Activated effector memory CD4-positive, alpha-beta T cell treated with Interleukin-2 at 50 U/mL for 16 hours (primary cell): Measurements from ENCODE around the gene DEFB126.
"Not testable (repeated sequence)": the region's sequence is repeated elsewhere in the genome, so short reads cannot be mapped to it uniquely, and the experiment has no call there.

ENCODE experiments used
- DNase-seq: peaks from one replicate; pipeline ENCODE4 v3.0.0-alpha.2; 2020

Gene DEFB126, protein sequence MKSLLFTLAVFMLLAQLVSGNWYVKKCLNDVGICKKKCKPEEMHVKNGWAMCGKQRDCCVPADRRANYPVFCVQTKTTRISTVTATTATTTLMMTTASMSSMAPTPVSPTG

GRCh38 chr20:142290-142689, at the start of gene DEFB126:
TSS of gene DEFB126 (plus strand) at chr20:142590. CDS start at chr20:142629, 39 bp downstream.
- DNase-seq: no peak

DNA sequence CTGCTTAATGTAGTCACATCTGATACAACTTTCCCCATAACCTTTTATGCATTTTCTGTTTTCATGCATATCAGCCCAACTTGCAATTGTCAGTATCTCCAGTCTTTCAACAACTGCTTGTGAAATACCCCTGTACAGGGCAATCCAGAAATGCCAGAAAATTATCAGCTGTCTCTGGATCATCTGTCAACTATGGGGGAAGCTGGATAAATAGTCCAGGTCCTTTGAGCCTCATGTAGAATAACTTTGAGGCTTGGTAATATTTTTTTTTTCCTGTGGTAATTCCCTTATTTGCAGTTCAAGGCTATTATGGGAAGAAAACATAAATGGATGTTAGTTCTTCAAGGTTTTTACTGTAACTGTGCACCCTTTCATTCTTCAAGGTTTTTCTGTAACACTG, 48.7 kb upstream of the DEFB126 start:
- DNase-seq: no peak

- DNase-seq: no peak
Observed at GRCh38 chr20:95215-95614, 47.2 kb upstream of the DEFB126 start.

- not testable (repeated sequence) for DNase-seq
Observed at GRCh38 chr20:97691-98090, 44.7 kb upstream of the DEFB126 start.

DNA sequence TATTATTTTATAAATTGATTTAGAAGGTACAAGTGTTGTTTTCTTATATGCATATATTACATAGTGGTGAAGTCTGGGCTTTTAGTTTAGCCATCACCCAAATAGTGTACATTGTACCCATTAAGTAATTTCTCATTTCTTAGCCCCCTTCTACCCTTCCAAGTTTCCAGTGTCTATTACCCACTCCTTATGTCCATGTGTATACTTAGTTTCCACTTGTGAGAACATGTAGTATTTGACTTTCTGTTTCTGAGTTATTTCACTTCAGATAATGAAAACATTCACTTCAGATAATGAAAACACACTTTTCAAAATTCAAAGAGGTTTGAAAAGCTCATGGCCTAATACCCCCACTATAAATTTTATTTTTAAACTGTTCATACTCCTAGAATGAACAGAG, 40.4 kb upstream of the DEFB126 start:
- no peak for DNase-seq

GRCh38 chr20:103456-103855, 38.9 kb upstream of the DEFB126 start:
- DNase-seq: no peak

DNA sequence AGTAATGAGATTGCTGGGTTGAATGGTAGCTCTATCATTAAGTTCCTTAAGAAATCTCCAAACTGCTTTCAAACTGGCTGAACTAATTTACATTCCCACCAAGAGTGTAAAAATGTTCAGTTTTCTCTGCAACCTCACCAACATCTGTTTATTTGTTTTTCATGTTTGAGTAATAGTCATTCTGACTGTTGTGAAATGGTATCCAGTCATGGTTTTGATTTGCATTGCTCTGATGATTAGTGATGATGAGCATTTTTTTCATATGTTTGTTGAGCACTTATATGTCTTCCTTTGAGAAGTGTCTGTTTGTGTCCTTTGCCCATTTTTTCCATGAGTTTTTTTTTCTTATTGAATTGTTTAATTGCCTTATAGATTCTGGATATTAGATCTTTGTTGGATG, 30.0 kb upstream of the DEFB126 start:
- DNase-seq: no peak

DNA sequence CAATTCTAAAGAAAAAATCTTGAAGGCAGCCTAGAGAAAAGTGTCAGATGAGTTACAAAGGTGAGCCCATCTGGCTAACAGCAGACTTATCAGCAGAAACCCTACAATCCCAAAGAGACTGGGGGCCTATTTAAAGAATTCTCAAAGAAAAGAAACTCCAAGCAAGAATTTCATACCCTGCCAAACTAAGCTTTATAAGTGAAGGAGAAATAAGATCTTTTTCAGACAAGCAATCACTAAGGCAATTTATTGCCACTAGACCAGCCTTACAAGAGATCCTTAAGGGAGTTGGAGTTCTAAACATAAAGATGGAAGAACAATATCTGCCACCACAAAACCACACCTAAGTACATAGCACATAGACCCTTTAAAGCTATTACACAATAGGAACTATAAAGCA, 24.9 kb upstream of the DEFB126 start:
- no peak for DNase-seq

DNA sequence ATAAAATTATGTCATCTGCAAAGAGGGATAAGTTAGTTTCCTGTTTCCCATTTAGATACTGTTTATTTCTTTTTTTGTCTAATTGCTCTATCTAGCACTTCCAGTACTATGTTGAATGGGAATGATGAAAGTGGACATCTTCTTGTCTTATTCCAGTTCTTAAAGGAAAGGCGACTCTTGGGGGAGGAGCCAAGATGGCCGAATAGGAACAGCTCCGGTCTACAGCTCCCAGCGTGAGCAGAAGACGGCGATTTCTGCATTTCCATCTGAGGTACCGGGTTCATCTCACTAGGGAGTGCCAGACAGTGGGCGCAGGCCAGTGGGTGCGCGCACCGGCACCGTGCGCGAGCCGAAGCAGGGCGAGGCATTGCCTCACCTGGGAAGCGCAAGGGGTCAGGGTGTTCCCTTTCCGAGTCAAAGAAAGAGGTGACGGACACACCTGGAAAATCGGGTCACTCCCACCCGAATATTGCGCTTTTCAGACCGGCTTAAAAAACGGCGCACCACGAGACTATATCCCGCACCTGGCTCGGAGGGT, 12.5 kb upstream of the DEFB126 start:
- not testable (repeated sequence) for DNase-seq

DNA sequence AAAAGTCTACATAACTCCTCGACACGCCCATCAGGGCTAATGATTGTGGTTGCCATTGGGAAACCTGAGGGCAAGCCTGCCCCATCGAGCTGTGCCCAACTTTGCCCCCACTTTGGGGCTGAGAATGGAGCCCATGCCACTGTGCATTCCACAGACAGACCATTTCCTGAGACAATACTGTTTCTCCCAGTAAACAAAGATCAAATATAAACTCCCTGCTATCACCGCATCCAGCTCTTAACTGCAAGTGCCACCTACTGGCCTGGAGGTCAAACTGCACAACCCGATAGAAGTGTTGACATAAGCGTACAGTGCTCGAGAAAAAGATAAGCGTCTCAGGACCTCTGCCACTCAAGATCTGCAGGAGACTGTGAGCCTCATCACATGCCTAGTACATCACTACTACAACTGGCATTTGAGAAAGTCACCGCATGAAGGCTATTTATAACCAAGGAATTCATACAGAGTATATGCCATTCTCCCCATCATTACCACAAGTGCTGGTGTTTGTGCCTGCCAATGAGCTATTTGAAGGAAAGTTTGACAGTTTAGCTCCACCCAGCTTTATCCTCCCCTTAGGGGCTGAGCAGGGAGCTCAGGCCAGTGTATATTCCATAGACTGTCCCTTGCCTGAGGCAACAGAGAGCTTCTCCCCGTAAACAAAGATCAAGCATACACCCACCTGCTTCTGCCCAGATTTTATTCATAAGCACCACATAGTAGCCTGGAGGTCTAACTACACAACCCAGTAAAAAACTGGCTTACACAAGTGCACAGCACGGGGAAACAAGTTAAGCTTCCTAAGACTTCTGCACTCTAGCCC, 4.5 kb upstream of the DEFB126 start:
- no peak for DNase-seq

DNA sequence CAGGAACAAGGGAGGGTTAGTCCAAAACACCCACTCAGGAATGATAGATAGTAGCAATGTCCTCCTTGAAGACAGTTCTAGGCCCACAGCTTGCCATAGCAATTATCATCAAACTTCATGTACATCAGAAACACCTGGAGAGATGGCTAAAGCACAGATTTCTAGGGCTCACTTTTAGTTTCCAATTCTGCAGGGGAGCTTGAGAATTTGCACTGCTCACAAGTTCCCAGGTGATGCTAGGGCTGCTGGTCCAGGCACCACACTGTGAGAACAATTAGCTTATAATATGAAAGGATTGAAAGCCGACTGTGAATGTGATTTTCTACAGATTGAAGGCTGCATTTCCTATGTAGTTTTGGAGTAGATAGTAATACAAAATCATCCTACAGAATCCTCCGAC, 3.5 kb downstream of the DEFB126 start:
- no peak for DNase-seq

DNA sequence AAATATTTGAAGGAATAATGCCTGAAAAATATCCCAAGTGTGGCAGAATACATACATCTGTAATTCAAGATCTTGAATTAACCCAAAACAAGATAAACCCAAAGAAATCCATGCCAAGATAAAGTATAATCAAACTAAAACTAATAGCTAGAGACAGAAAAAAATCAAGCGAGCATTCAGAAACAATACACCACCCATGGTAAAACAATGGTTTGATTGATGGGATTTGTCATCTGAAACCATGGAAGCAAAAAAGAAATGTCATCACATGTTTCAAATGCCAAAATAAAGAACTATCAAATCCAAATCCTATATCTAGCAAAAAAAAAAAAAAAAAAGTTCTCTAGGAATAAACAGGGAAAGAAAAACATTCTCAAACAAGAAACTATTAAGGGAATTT, 9.7 kb downstream of the DEFB126 start:
- DNase-seq: no peak

DNA sequence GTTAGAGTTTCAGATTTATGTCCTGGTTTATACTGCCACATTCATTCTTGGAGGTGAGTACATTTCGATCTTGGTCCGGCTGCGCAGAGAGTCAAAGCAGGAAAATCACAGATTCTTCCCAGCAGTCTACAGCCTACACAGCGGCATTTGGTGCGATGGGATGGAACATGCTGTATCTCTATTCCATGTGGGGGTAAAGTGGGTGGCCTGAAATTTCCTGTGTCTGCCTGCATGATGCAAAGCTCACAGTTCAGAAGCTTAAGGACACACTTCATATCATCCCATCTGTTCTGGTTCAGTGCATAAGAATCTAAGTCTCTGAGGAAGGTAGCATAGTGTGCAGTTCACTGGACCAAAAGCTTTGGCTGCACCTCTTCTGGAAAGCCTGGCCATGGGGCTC, 14.8 kb downstream of the DEFB126 start, which contains the start of gene DEFB127:
TSS of gene DEFB127 (plus strand) at position 301 of the 400 bp plus-strand sequence. CDS start at position 392, 91 bp downstream.
- no peak for DNase-seq

- DNase-seq: no peak
Observed at GRCh38 chr20:164618-165017, 22.2 kb downstream of the DEFB126 start.

DNA sequence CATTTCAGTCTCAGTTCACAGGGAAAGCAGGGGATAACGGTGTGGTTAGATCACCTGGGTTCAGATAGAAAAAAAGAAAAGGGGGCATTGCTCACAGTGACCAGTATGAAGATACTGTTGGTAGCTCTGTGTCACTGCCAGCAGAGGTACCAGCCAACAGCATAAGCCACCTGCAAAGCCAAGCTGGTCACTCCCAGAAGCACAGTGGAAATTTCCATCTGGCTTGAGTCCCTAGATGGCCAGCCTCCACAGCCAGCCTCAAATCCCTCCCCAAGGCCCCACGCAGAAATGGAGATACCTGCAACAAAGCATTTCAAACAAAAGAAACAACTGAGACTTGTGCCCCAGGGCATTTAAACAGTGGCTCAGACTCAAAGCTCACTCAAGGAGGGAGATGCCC, 26.5 kb downstream of the DEFB126 start:
- no peak for DNase-seq

- no peak for DNase-seq
Observed at GRCh38 chr20:184288-184687, 41.9 kb downstream of the DEFB126 start.

- no peak for DNase-seq
Observed at GRCh38 chr20:187733-188132, 45.3 kb downstream of the DEFB126 start.

- DNase-seq: no peak
Observed at GRCh38 chr20:189611-190010, 47.2 kb downstream of the DEFB126 start, which contains the start of gene DEFB128. TSS of gene DEFB128 (minus strand) at chr20:189711. CDS start at chr20:189623, 88 bp downstream.
